NCI-H526 treated with DMSO at 0.1 percent for 48 hours (cell line): Measurements from ENCODE around the gene OSBP.
"Not testable (repeated sequence)": the region's sequence is repeated elsewhere in the genome, so short reads cannot be mapped to it uniquely, and the experiment has no call there.

ENCODE experiments used
- DNase-seq: peaks from one replicate; lab custom pipeline; 2025; lab: John Stamatoyannopoulos, UW

OSBP gene, protein sequence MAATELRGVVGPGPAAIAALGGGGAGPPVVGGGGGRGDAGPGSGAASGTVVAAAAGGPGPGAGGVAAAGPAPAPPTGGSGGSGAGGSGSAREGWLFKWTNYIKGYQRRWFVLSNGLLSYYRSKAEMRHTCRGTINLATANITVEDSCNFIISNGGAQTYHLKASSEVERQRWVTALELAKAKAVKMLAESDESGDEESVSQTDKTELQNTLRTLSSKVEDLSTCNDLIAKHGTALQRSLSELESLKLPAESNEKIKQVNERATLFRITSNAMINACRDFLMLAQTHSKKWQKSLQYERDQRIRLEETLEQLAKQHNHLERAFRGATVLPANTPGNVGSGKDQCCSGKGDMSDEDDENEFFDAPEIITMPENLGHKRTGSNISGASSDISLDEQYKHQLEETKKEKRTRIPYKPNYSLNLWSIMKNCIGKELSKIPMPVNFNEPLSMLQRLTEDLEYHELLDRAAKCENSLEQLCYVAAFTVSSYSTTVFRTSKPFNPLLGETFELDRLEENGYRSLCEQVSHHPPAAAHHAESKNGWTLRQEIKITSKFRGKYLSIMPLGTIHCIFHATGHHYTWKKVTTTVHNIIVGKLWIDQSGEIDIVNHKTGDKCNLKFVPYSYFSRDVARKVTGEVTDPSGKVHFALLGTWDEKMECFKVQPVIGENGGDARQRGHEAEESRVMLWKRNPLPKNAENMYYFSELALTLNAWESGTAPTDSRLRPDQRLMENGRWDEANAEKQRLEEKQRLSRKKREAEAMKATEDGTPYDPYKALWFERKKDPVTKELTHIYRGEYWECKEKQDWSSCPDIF

DNA sequence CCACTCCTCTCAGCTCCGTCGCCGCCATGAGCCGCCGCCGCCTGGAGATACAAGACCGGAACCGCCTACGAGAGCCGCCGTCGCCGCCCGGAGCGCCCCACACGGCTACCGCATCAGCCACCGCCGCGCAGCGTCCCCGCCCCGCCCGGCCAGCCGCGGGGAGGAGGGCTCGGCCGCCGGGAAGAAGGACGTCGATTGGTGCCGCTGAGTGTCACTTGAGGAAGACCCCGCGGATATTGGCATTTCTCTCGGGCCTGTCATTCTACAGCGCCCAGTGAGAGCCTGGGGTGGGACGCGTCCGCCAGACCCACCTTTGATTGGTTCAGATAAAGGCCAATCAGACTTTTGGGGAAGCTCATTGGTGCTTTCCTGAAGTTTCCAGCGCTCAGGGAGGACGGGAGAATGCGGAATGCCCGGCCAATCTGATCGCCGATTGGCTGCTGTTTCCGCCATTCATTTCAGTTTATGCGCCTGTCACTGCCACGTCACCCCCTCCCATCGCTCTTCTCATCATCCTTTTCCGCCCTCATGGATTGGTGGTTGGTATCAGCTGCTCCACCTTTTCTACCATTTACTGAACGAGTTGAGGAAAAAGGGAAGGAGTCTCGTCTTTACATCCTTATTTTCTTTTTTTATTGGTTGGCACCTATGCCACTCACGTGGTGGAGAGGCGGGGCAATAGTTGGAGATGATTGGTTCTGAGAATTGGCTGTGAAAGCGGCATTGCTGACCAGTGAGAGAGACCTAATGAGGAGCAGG is at the start of gene OSBP:
Gene OSBP (minus strand): TSS at position 138 of the 759 bp plus-strand sequence. CDS start 110 bp downstream, at position 28.
- DNase-seq, result peak; percentile 100

DNA sequence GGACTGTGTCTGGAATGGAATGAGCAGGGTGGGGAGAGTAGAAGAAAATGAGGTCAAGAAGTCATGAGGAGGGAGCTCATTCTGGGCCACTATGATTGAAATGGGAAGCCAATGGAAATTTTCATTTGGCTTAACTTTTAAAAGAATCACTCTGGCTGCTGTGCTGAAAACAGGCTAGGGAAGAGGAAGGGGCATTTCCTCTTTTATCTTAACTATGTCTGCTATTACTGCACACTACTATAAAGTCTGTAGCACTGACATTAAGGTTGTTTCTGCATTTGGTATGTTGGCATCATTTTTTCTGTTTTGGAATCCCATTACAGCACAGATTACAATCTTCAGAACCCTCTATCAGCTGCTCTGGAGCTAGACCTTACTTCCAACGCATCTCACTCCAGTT is 45.0 kb upstream of the OSBP start:
- DNase-seq, result no peak

DNA sequence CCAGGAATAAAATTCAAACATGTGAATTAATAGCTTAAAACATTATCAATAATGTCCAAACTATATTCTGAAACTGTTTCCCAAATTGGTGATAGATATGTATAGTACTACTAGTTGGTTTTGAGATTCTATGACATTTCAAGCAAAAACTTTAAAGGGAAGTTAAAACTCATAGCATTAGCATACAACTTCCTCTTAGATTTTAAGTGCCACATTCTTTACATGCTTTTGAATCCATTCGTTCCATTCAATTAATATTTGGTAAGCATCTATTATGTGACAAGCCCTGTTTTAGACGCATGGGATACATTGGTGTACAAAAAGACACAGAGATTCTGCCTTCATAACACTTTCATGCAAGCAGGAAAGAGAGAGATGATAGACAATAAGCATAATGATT is 44.4 kb upstream of the OSBP start:
- no peak for DNase-seq

DNA sequence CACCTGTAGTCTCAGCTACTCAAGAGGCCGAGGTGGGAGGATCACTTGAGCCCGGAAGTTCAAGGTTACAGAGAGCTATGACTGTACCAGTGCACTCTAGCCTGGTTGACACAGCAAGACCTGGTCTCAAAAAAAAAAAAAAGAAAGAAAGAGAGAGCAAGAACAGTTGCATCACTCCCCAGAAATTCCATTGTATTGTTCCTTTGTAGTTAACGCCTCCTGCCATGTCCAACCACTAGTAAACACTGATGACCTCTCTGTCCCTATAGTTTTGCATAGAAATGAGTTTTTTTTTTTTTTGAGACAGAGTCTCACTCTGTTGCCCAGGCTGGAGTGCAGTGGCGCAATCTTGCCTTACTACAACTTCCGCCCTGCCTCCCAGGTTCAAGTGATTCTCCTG is 42.5 kb upstream of the OSBP start:
- DNase-seq, result no peak

DNA sequence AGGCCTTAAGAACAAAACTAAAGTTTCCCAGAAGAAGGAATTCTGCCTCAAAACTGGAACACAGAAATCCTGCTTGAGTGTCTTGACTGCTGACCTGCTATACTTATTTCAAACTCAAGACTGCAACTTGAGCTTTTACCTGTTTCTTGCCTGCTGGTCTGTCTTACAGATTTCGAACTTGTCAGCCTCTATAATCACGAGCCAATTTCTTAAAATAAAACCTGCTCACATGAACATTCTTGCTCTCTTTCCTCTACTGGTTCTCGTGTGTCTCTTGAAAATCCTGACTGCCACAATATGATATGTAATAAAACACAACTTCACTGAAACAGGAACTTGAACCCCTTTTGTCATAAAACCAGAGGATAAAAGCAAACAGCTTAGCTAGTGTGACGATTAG is 39.3 kb upstream of the OSBP start:
- no peak for DNase-seq

DNA sequence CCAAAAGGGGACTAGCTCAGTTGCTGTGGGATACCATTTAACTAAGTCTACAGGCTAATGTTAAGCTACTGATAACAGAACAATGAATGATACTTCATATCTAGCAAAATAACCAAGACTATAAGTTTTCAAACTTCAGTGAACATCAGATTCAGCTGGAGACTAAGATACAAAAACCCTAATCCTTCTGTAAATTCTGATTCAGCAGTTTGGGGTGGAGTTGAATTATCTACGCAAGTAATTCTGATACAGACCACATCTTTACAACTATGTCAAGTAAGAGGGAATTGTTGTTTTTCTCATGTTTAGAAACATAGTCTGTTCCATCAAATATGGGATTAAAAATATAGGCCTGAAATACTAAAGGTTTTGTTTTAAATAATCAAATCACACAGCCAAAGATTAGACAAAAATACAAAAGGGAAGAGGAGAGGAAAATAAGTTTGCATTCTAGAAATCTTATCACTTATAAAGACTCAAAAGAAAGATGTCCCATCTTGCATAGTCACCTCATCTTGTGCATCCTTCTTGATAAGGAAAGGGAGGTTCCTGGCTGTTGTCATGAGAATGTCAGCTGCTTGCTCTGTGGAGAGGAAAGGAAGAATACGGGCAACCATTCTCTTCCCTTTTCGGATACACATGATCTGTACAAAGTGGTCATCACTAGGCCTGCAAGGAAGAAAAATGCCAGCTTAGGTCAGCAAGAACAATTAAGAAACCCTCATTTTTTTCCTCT is 31.8 kb upstream of the OSBP start:
- no peak for DNase-seq

DNA sequence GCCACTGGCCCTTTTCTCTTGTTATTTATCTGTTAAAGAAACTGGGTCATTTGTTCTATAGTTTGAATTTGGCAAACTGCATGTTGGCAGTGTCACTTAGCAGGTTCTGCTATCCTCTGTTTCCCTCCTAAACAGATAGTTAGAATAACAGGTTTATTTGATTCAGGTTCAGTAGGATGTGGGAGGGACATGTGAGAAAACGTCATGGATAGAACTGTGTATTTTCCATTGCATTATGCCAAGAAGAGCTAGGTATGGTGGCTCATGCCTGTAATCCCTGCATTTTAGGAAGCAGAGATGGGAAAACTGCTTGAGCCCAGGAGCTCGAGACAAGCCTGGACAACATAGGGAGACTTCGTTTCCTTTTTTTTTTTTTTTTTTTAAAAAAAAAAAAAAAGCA is 29.0 kb upstream of the OSBP start:
- no peak for DNase-seq

DNA sequence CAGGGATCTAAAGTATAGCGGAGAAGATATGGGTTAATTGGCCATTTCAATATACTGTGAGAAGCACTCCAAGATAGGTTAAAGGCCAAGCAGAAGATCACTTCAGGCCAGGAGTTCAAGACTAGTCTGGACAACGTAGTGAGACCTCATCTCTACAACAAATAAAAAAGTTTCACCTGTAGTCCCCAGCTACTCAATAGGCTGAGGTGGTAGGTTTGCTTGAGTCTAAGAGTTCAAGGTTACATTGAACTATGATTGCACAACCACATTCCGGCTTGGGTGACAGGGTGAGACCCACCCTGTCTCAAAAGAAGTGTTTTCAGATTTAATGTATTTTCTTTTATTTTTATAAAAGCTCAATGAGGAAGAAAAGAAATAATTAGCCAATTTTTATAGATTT is 27.8 kb upstream of the OSBP start:
- no peak for DNase-seq

DNA sequence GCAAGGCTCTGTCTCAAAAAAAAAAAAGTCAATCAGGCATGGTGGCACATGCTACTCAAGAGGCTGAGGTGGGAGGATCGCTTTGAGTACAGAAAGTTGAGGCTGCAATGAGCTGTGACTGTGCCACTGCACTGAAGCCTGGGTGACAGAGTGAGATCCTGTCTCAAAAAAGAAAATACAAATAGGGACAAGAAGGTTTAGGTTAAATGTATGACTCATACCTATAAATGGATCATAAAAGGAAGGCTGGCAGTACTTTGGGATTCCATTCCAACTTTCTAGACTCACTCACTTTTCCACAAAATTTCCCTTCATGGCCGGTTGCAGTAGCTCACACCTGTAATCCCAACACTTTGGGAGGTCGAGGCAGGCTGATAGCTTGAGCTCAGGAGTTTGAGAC is 25.6 kb upstream of the OSBP start:
- no peak for DNase-seq

DNA sequence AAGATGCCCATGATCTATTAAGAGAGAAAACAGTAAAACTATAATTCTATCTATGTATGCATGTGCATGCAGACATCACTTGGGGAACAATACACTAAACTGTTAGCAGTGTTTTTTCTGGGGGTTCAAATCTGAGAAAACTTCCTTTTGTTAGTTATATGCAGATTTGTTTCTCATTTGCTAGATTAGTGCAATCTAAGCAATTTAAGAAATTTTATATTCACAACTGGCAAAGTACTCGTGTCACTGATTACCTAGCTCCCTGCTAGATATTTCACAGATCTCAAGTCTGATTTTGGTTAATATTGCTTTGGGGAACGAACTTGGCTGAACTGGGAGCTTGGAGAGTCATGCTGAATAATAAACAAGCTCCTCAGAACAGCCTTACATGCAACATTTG is 14.9 kb upstream of the OSBP start:
- no peak for DNase-seq

DNA sequence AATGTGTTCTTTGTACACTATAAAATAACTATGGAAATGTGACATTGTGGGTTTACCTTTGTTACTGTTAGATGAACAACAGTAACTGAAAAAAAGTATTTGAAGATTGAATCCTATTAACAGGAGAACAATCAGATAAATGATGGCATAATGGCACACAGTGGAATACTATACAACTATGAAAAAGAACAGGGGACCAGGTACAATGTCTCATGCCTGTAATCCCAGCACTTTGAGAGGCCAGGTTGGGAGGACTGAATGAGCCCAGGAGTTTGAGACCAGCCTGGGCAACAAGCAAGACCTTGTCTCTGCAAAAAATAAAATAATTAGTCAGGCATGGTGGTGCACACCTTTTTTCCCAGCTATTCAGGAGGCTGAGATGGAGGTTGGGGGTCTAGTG is 14.4 kb upstream of the OSBP start:
- DNase-seq, result no peak

DNA sequence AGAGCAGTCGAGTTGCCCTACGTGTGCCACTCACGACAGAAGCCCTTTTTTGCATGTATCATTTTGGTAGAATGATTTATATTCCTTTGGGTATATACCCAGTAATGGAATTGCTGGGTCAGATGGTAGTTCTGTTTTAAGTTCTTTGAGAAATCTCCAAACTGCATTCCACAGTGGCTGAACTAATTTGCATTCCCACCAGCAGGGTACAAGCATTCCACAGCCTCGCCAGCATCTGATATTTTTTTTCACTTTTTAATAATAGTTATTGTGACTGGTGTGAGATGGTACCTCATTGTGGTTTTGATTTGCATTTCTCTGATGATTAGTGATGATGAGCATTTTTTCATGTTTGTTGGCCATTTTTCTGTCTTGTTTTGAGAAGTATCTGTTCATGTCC is 11.4 kb upstream of the OSBP start:
- DNase-seq, result not testable (repeated sequence)

DNA sequence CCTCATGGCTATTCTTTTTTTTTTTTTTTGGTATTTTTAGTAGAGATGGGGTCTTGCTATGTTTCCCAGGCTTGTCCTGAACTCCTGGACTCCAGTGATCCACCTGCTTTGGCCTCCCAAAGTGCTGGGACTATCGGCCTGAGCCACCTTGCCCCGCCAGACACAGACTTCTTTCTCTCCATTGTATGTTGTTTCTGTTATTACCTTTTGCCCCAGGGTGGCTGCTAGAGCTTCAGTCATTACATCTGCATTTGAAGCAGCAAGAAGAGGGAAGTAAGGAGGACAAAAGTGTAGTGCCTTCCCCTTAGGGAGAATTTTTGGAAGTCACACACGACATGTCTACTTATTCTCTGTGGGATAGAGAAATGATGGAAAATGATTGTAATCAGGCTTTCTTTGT is 10.1 kb upstream of the OSBP start:
- DNase-seq, result no peak

DNA sequence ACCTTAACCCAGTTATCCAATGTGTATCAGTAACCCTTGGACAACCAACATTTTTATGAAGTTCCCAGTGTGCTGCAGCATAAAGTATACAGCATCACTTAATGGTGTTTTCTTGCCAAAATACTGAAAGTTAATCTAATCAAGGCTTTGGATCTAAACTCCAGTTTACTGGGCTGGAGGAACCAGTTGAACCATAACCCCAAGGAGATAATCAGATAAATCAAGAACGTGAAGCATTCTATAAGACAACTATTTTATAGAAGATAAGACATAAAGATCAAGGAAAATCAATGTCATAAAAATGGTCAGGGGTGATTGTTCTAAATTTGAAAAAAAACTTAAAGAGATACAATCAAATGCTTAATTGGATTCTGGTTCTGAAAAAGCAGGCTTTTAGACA is 2.3 kb upstream of the OSBP start:
- DNase-seq, result no peak

DNA sequence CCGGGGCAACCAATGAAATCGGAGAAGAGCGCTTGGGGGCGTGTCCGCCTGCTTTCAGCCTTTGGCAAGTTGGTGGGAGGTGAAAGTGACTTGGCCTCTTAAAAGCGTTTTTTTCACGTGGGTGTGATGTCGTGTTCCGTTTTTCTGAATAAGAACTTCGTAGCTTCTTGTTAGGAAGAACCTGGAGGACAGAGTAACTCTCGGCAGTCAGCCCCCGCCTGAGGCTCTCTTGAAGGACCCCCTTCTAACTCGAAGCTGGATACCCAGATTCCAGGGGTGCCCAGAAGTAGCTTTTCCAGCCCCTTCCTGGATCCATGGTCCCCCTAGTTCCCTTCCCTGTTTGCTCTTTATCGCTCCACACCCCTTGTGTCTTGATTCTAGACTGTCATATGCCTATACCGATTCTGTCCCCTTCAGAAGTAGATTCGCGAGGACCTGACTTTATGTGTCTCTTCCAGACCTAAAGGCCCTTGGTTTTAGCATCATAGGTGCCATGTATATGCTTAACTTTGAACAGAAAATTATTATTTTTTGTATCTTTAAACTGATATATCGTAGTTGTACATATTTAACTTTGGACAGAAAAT is 915 bp upstream of the OSBP start:
- DNase-seq, result no peak

DNA sequence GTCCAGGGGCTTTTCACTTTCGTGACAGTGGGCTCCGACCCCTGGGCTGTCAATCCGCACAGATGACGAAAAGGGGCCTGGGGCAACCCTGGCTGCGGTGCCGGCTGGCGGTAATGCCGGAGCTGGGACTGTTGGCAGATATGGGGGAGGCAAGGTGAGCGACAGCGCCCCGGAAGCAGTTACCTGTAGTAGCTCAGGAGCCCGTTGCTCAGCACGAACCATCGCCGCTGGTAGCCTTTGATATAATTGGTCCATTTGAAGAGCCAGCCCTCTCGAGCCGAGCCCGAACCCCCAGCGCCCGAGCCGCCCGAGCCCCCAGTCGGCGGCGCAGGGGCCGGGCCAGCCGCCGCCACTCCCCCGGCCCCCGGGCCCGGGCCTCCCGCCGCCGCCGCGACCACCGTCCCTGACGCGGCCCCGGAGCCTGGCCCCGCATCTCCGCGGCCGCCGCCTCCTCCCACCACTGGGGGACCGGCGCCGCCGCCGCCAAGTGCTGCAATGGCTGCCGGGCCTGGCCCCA is 396 bp downstream of the OSBP start:
- peak; percentile 31 for DNase-seq

DNA sequence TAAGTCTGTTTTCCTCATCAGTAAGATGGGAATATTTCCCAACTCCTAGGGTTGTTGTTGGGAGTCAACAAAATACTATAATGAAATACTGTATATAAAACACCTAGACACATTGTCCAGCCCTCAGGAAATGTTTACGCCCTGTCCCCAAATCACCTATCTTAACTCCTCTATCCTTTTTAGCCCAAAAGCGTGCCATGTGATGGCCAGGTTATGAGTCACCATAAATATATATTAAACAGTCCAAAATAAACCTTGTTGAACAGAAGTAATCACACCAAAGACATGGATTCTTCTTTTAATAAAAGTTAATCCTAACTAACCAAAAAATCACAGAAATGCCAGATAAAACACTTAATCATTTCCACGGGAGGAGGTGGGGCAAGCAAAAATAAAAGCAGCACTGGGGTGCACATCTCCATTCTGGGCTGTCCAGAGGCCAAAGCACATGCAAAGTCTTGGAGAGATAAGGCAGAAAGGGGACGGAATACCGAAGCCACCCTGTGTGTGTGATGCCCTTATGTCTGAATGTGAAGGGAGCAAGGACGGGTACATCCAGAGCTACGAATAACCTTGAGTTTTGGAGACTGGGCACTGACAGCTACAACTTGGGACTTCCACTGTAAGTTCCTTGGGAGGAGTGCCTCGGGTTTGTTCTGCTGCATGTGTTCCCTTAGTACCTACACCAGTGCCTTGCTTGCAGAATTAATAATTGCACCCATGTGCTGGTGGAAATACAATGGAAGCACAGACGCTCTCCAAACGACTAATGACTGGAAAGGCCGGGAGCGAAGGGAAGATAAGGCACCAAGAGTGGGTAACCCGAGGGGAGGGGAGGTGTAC is 1.1 kb downstream of the OSBP start:
- no peak for DNase-seq

DNA sequence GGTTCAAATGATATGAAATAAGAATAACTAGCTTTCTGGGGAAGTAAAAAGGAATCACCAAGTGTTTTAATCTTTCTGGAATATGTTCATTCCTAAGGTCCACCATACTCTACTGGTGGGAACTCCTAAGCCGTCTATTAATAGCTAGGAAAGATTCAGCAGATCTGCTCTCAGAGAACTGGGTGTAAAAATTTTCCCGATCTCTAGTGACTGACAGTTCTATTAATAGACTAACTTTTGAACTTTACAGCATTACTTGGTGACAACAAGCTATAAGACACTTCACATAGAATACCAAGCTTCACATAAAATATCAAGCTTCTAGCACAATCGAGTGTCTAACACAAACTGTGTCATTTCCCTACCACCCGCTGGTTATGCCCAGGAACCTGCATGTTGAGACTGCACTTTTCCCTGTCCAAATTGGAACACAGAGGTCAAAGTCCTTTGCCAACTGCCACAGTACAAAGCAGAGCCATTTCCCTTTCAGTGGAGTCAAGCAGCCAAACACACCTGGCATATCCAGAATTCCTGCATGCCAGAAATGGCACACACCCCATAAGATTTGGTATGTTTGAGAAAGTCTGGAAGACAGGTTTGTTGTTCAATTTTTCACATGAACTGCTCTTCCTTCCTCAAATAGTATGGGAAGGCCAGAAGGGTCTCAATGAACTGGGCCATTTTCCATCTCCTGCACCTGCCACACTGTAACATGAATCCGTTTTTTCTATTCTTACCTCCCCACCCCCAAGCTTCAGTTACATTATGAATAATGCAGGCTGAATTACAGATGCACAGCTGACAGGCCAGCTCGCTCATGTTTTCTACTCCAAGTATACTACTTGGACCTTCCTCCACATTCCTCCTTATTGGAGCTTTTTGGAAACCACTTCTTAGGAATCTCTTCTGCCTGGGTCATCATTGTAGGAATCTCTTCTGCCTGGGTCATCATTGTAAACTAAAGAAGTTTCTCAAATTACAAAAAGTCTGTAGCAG is 3.7 kb downstream of the OSBP start:
- peak; percentile 96 for DNase-seq

DNA sequence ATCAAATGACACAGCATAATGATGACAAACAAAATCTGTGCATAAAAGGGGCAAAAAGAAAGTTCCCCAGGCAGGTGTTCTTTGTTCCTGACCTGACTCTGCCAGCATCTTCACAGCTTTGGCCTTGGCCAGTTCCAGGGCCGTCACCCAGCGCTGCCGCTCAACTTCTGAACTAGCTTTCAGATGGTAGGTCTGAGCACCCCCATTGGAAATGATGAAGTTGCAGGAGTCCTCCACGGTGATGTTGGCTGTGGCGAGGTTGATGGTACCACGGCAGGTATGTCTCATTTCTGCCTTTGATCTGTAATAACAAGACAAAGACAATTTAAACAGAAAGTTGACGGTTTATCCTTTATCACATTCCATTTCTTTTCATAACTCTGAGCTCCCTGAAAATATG is 5.3 kb downstream of the OSBP start:
- DNase-seq, result no peak
